Measurements from ENCODE around the gene TLE3. TPM values are rescaled to one million over a fixed set of nuclear protein-coding genes. Genes with fewer than 3 reads are reported as not detected.
A peak's percentile ranks its signal among the peaks of the same experiment; 100 is the strongest.

TLE3 gene
- total and polyA plus RNA-seq, 2 of the 13 experiments (the other 11 are each of a cell fraction or from before 2014, with no cell fraction given), result 11.9 to 13.8 TPM

DNA sequence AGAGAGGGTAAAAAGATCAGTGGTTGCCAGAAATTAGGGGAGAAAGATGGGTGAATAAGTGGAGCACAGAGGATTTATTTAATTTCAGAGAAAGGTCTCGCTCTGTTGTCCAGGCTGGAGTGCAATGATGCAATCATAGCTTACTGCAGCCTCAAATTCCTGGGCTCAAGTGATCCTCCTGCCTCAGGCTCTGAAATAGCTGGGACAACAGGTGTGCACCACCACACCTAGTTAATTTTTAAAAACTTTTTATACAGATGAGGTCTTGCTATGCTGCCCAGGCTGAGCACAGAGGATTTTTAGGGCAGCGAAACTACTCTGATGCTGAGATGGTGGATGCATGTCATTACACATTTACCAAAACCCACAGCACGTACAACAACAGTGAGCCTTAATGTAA is 20.9 kb upstream of the TLE3 start:
- TF ChIP-seq ATF1 (CRISPR knock-in tag; IDR thresholded peaks at IDR 0.05) (no peak), ATF7 (IDR thresholded peaks at IDR 0.05) (peak; percentile 18; the same call in 1 of the 2 replicates), ATF7 (CRISPR knock-in tag; IDR thresholded peaks at IDR 0.05) (no peak), MATR3 (CRISPR knock-in tag; IDR thresholded peaks at IDR 0.05) (no peak)
- TF ChIP-seq, protein P1, sequence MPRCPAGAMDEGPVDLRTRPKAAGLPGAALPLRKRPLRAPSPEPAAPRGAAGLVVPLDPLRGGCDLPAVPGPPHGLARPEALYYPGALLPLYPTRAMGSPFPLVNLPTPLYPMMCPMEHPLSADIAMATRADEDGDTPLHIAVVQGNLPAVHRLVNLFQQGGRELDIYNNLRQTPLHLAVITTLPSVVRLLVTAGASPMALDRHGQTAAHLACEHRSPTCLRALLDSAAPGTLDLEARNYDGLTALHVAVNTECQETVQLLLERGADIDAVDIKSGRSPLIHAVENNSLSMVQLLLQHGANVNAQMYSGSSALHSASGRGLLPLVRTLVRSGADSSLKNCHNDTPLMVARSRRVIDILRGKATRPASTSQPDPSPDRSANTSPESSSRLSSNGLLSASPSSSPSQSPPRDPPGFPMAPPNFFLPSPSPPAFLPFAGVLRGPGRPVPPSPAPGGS (CRISPR knock-in tag; IDR thresholded peaks at IDR 0.05), result no peak
- WGBS (ENCODE audit: low lambda C conversion rate), result 20% methylated on average over 3 of the region's 3 CpGs
- POLR2A ChIA-PET, result no interaction called here
- Histone ChIP-seq H3K79me2 (ENCODE audit: insufficient read depth, low read length) (no peaks in the 10 kb centered on the region), H3K27me3 (ENCODE audit: control insufficient read depth in 1 of 2, insufficient read depth in 2 of 2, low read length in 2 of 2) (peaks cover 5 to 51% of the 10 kb centered on the region in 2 experiments; a peak in 4 of 5 replicates), H4K20me1 (ENCODE audit: insufficient read depth, low read length) (no peaks in the 10 kb centered on the region), H3K4me2 (ENCODE audit: low read depth, low read length) (no peak overlapping the region), H3K27ac (ENCODE audit: extremely low read length, insufficient read depth, low read length) (no peak overlapping the region), H2AFZ (ENCODE audit: low read length) (no peak overlapping the region), H3K9ac (ENCODE audit: insufficient read depth, low read depth, low read length) (no peak overlapping the region), H3K4me3 (replicated peaks in 1 of 3; ENCODE audit: insufficient read depth in 1 of 3, low read depth in 2 of 3, low read length in 3 of 3) (no peak overlapping the region), H3K9me3 (ENCODE audit: low read length) (no peaks in the 10 kb centered on the region), H3K36me3 (replicated peaks in 1 of 2; ENCODE audit: control insufficient read depth in 1 of 2, insufficient read depth in 2 of 2, low read length in 2 of 2) (no peaks in the 10 kb centered on the region), H3K4me1 (ENCODE audit: insufficient read depth, low read length) (peaks cover 9% of the 10 kb centered on the region; the same call in 1 of the 2 replicates)
- in situ Hi-C loops (cut with HindIII; ENCODE audit: extremely low pct_ligation_motif_present, low pct_unique_long_range_greater_than_20kb), result no loop called here
- DNase-seq (ENCODE audit: low spot score) (no peak), ATAC-seq (no peak), FAIRE-seq (no peak)
- intact Hi-C loops (cut with micrococcal nuclease; ENCODE audit: unreplicated experiment), result no loop called here
- BruUV-seq (replicated peaks), result no TSS peak
- CTCF ChIA-PET (ENCODE audit: low intra/inter-chr PET ratio, low total read pairs), result no interaction called here

DNA sequence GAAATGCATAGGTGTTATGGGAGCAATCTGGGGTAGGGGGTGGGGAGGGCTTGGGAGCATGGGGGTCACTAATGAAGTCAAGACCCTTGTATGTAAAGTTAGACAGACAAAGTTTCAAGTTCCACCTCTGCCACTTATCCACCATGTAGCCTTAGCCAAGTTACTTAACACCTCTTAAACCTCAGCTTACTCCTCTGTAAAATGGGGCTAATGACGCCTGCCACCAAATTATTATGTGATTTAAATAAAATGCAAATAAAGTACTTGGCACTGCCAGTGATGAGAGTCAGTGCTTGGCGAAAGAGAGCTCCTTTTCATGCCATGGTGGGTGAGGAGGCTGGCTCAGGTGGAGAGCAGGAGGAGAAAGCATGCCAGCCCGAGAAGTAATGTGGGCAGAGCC is 18.6 kb upstream of the TLE3 start:
- Histone ChIP-seq H3K9ac (ENCODE audit: insufficient read depth, low read depth, low read length) (no peak overlapping the region), H3K9me3 (ENCODE audit: low read length) (no peaks in the 10 kb centered on the region), H4K20me1 (ENCODE audit: insufficient read depth, low read length) (peaks cover 3% of the 10 kb centered on the region; the same call in 1 of the 2 replicates), H3K4me2 (ENCODE audit: low read depth, low read length) (no peak overlapping the region), H3K27me3 (ENCODE audit: control insufficient read depth in 1 of 2, insufficient read depth in 2 of 2, low read length in 2 of 2) (peaks cover 5 to 42% of the 10 kb centered on the region in 2 experiments; a peak in 4 of 5 replicates), H3K4me3 (replicated peaks in 1 of 3; ENCODE audit: insufficient read depth in 1 of 3, low read depth in 2 of 3, low read length in 3 of 3) (no peak overlapping the region), H3K4me1 (ENCODE audit: insufficient read depth, low read length) (peaks cover 9% of the 10 kb centered on the region), H3K27ac (ENCODE audit: extremely low read length, insufficient read depth, low read length) (no peak overlapping the region), H3K79me2 (ENCODE audit: insufficient read depth, low read length) (no peaks in the 10 kb centered on the region), H2AFZ (ENCODE audit: low read length) (no peak overlapping the region), H3K36me3 (replicated peaks in 1 of 2; ENCODE audit: control insufficient read depth in 1 of 2, insufficient read depth in 2 of 2, low read length in 2 of 2) (no peaks in the 10 kb centered on the region)
- no TSS peak for BruUV-seq (replicated peaks)
- TF ChIP-seq FOXP1 (IDR thresholded peaks at IDR 0.05), result no peak
- no peak for TF ChIP-seq FOXP1 (CRISPR knock-in tag; IDR thresholded peaks at IDR 0.05)
- TF ChIP-seq ZNF629 (CRISPR knock-in tag; conservative IDR thresholded peaks at IDR 0.05), result peak; percentile 51; the same call in 1 of the 2 replicates
- DNase-seq (ENCODE audit: low spot score) (no peak), ATAC-seq (no peak), FAIRE-seq (no peak)
- CTCF ChIA-PET (ENCODE audit: low intra/inter-chr PET ratio, low total read pairs), result no interaction called here
- in situ Hi-C loops (cut with HindIII; ENCODE audit: extremely low pct_ligation_motif_present, low pct_unique_long_range_greater_than_20kb) (no loop called here), intact Hi-C loops (cut with micrococcal nuclease; ENCODE audit: unreplicated experiment) (no loop called here)
- POLR2A ChIA-PET, result no interaction called here
- 39% methylated on average over 3 of the region's 3 CpGs for WGBS (ENCODE audit: low lambda C conversion rate)
